C4-2B (cell line): ENCODE results near the gene TRIP6.

Experiments used
- CTCF ChIP-seq: fragments of 450-650 bp; conservative IDR thresholded peaks from 2 replicates; pipeline ENCODE4 v1.5.1; 2017; ENCODE audit warnings: mild to moderate bottlenecking
- ZFX ChIP-seq: fragments of 450-650 bp; IDR thresholded peaks from 2 replicates; pipeline ENCODE4 v1.6.1; 2017

GRCh38 chr7:100825215-100825671, 41.9 kb upstream of the TRIP6 start:
- no peak for TF ChIP-seq CTCF
- no peak for TF ChIP-seq ZFX
